Measurements from ENCODE around the gene MICAL2. TPM values are rescaled to one million over a fixed set of nuclear protein-coding genes. Genes with fewer than 3 reads are reported as not detected.

Gene MICAL2
- total and polyA plus RNA-seq, 10 of the 15 experiments (the other 5 are each of a cell fraction or from before 2014, with no cell fraction given): 0.90 to 5.6 (median 2.4) TPM

DNA sequence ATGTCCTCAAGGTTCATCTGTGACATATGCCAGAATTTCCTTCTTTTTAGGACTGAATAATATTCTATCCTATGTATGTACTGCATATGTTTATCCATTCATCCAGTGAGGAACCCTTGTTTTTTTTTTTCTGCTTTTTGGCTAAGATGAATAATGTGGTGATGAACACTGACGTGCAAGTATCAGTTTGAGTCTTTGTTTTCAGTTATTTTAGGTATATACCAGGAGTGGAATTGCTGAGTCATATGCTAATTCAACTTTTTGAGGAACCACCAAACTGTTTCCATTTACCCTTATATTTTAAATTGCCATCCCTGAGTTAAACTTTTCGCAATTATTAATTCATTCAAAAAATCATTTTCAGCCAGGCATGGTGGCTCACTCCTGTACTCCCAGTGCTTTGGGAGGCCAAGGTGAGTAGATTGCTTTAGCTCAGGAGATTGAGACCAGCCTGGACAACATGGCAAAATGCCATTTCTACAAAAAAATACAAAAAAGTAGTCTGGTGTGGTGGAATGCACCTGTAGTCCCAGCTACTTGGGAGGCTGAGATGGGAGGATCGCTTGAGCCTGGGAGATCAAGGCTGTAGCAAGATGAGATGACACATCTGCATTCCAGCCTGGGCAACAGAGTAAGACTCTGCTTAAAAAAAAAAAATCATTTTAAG, 64.2 kb downstream of the MICAL2 start (continued):
- TF ChIP-seq, protein P1, sequence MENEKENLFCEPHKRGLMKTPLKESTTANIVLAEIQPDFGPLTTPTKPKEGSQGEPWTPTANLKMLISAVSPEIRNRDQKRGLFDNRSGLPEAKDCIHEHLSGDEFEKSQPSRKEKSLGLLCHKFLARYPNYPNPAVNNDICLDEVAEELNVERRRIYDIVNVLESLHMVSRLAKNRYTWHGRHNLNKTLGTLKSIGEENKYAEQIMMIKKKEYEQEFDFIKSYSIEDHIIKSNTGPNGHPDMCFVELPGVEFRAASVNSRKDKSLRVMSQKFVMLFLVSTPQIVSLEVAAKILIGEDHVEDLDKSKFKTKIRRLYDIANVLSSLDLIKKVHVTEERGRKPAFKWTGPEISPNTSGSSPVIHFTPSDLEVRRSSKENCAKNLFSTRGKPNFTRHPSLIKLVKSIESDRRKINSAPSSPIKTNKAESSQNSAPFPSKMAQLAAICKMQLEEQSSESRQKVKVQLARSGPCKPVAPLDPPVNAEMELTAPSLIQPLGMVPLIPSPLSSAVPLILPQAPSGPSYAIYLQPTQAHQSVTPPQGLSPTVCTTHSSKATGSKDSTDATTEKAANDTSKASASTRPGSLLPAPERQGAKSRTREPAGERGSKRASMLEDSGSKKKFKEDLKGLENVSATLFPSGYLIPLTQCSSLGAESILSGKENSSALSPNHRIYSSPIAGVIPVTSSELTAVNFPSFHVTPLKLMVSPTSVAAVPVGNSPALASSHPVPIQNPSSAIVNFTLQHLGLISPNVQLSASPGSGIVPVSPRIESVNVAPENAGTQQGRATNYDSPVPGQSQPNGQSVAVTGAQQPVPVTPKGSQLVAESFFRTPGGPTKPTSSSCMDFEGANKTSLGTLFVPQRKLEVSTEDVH (IDR thresholded peaks at IDR 0.05; ENCODE audit: low read depth, partially characterized antibody): peak; percentile 70
- no peak for TF ChIP-seq RFX5 (IDR thresholded peaks at IDR 0.05; ENCODE audit: low read depth, low read length)
- TF ChIP-seq IRF4 (IDR thresholded peaks at IDR 0.05; ENCODE audit: low read depth, low read length): peak; percentile 95
- TF ChIP-seq RCOR1 (conservative IDR thresholded peaks at IDR 0.05; ENCODE audit: low read depth, low read length): no peak; the same call in 1 of the 2 replicates
- TF ChIP-seq NFYB (IDR thresholded peaks at IDR 0.05; ENCODE audit: insufficient read depth, low read depth, low read length): no peak
- TF ChIP-seq CBX3 (IDR thresholded peaks at IDR 0.05; ENCODE audit: borderline replicate concordance, low read depth): no peak
- TF ChIP-seq PAX8 (IDR thresholded peaks at IDR 0.05): no peak
- peak; percentile 84 for TF ChIP-seq BMI1 (IDR thresholded peaks at IDR 0.05; ENCODE audit: borderline replicate concordance)
- TF ChIP-seq ZBED1 (IDR thresholded peaks at IDR 0.05; ENCODE audit: borderline replicate concordance): peak; percentile 81; the same call in 1 of the 2 replicates
- TF ChIP-seq SREBF1 (IDR thresholded peaks at IDR 0.05; ENCODE audit: low read length): no peak
- TF ChIP-seq, protein P2, sequence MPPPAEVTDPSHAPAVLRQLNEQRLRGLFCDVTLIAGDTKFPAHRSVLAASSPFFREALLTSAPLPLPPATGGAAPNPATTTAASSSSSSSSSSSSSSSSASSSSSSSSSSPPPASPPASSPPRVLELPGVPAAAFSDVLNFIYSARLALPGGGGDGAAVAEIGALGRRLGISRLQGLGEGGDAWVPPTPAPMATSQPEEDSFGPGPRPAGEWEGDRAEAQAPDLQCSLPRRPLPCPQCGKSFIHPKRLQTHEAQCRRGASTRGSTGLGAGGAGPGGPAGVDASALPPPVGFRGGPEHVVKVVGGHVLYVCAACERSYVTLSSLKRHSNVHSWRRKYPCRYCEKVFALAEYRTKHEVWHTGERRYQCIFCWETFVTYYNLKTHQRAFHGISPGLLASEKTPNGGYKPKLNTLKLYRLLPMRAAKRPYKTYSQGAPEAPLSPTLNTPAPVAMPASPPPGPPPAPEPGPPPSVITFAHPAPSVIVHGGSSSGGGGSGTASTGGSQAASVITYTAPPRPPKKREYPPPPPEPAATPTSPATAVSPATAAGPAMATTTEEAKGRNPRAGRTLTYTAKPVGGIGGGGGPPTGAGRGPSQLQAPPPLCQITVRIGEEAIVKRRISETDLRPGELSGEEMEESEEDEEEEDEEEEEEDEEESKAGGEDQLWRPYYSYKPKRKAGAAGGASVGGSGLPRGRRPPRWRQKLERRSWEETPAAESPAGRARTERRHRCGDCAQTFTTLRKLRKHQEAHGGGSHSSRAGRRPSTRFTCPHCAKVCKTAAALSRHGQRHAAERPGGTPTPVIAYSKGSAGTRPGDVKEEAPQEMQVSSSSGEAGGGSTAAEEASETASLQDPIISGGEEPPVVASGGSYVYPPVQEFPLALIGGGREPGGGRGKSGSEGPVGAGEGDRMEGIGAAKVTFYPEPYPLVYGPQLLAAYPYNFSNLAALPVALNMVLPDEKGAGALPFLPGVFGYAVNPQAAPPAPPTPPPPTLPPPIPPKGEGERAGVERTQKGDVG (CRISPR knock-in tag; IDR thresholded peaks at IDR 0.05): no peak
- TF ChIP-seq, protein P3, sequence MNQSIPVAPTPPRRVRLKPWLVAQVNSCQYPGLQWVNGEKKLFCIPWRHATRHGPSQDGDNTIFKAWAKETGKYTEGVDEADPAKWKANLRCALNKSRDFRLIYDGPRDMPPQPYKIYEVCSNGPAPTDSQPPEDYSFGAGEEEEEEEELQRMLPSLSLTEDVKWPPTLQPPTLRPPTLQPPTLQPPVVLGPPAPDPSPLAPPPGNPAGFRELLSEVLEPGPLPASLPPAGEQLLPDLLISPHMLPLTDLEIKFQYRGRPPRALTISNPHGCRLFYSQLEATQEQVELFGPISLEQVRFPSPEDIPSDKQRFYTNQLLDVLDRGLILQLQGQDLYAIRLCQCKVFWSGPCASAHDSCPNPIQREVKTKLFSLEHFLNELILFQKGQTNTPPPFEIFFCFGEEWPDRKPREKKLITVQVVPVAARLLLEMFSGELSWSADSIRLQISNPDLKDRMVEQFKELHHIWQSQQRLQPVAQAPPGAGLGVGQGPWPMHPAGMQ (IDR thresholded peaks at IDR 0.05; ENCODE audit: borderline replicate concordance): no peak
- TF ChIP-seq, protein P4, sequence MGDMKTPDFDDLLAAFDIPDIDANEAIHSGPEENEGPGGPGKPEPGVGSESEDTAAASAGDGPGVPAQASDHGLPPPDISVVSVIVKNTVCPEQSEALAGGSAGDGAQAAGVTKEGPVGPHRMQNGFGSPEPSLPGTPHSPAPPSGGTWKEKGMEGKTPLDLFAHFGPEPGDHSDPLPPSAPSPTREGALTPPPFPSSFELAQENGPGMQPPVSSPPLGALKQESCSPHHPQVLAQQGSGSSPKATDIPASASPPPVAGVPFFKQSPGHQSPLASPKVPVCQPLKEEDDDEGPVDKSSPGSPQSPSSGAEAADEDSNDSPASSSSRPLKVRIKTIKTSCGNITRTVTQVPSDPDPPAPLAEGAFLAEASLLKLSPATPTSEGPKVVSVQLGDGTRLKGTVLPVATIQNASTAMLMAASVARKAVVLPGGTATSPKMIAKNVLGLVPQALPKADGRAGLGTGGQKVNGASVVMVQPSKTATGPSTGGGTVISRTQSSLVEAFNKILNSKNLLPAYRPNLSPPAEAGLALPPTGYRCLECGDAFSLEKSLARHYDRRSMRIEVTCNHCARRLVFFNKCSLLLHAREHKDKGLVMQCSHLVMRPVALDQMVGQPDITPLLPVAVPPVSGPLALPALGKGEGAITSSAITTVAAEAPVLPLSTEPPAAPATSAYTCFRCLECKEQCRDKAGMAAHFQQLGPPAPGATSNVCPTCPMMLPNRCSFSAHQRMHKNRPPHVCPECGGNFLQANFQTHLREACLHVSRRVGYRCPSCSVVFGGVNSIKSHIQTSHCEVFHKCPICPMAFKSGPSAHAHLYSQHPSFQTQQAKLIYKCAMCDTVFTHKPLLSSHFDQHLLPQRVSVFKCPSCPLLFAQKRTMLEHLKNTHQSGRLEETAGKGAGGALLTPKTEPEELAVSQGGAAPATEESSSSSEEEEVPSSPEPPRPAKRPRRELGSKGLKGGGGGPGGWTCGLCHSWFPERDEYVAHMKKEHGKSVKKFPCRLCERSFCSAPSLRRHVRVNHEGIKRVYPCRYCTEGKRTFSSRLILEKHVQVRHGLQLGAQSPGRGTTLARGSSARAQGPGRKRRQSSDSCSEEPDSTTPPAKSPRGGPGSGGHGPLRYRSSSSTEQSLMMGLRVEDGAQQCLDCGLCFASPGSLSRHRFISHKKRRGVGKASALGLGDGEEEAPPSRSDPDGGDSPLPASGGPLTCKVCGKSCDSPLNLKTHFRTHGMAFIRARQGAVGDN (IDR thresholded peaks at IDR 0.05): no peak
